GM18867 (cell line): ENCODE data around the gene ERGIC3.

Experiments used
- ATAC-seq: cut with Tn5 transposase; IDR thresholded peaks from one replicate; pipeline ENCODE4 v1.9.1; 2021; ENCODE audit warnings: mild to moderate bottlenecking, moderate library complexity; ENCODE audit not compliant: unreplicated experiment

Gene ERGIC3

DNA sequence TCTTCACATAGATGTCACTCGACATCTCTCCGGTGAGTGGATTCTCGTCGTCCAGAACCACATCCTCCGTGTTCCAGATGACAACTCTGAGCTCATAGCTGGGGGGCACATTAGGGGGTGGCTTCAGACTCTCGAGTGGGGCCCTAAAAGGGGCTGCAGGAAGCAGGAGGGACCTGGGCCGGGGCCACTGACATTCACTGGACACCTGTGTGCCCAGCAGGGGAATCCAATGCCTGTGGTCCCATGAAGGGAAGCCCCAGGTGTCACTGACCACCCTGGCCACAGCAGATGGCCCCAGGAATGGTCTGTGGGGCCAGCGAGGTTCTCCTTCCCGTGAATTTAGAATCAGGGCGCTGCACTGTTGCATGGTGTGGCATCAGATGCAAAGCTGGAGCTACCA is 18.7 kb downstream of the ERGIC3 start:
- ATAC-seq: no peak

DNA sequence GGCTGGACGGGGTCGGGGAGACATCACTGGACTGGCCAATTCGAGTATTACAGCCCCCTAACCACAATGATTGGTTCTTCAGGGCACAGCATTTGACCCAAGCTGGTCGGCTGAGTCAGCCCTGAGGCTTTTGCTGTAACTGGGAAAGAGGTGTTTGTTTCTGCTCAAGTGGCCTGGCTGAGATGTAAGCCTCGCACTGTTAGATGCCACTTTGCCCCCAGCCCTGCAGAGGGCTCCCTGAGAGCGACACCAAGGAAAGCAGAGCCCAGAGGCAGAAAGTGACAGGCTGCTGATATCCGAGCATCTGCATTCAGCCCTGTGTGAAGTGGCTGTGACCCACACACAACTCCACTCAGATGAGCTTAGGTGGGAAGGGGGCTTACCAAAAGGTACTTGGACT is 19.4 kb downstream of the ERGIC3 start:
- ATAC-seq: no peak

DNA sequence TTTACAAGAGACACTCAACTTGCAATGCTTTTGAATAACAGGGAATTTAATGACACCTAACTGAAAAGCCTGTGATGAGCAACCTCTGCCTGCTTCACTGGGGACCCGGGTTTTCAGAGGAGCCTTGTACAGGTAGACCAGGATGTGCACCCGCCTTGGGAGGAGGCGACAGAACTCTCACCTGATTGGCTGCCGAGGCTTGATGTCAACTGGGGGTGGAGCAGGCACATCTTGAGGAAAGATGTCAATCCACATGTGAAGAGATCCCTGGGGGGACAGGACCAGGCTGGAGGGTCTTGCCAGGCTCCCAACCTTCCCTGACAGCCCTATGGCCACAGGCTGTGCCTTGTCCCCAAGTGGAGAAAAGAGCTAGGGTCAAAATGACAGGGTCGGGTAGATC is 19.8 kb downstream of the ERGIC3 start:
- no peak for ATAC-seq

DNA sequence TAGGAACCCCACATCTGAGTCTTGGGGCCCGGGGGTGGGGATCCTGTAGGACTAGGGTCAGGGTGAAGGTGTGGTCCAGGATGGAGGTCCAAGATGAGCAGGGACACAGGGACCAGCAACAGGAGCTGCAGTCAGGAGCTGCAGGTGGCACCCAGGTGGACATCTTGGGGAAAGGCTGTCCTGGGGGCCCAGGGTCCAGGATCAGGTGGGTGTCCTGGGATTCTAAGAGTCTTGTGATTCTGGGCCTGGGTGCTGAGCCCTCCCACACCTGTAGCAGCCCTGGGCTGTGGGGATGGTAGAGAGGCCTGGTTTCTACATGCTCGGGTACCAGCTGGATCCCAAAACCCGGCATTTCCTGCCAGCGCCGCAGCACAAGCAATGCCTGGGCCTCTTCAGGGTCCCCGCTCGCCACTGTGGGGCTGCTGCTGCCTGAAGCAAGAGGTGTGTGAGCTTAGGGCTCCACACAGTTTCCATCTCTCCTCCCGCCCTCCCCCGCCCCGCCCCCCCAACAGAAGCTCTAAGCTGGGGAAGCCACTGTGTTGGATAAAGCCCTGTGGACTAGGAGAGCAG is 20.7 kb downstream of the ERGIC3 start:
- no peak for ATAC-seq

GRCh38 chr20:35563834-35564233 is 22.0 kb downstream of the ERGIC3 start:
- ATAC-seq: no peak

- no peak for ATAC-seq
Measured at GRCh38 chr20:35564905-35565304, 23.0 kb downstream of the ERGIC3 start.

DNA sequence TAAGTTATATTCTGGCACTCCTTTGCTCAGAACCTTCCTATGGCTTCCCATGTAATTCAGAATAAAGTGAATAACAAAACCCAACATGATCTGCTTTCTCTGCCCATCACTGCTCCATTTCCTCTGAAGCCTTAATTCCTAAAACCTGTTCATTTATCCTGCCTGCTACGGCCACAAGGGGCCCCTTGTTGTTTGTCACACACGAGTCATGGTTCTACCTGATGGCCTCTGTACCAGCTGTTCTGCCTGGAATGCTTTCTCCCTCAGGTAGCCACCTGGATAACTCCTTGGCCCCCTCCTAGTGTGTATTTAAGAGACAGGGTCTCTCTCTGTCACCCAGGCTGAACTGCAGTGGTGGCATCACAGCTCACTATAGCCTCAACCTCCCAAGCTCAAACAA is 26.8 kb downstream of the ERGIC3 start:
- no peak for ATAC-seq

GRCh38 chr20:35571555-35571954 is 29.7 kb downstream of the ERGIC3 start:
- ATAC-seq: no peak

DNA sequence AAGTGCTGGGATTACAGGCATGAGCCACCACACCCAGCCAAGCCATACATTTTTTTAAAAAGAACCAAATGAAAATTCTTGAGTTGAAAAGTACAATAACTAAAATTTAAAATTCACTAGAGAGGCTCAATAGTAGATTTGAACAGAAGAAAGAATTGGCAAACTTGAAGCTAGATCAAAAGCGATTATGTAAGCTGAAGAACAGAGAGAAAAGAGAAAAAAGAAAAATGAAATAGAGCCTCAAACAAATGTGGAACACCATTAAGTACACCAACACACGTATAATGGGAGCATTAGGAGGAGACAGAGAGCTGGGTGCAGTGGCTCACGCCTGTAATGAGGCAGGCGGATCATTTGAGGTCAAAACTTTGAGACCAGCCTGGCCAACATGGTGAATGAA is 31.0 kb downstream of the ERGIC3 start:
- no peak for ATAC-seq

GRCh38 chr20:35575958-35576357 is 34.1 kb downstream of the ERGIC3 start:
- ATAC-seq: no peak

DNA sequence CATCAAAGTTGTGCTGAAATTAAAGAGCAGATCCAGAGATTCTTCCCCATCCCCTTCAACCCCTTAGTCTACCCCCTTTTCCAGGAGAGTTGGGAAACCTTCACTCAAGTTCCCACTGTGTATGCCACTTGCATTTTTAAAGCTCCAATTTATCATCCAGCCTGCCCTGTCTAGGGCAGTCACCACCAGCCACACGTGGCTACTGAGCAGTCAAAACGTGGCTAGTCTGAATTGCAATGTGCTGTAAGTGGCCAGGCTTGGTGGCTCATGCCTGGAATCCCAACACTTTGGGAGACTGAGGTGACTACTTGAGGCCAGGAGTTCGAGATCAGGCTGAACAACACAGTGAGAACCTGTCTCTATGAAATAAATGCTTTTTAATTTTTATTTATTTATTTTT is 34.9 kb downstream of the ERGIC3 start:
- no peak for ATAC-seq

GRCh38 chr20:35578469-35578868 is 36.6 kb downstream of the ERGIC3 start:
- no peak for ATAC-seq

- ATAC-seq: no peak
Measured at GRCh38 chr20:35579196-35579595, 37.3 kb downstream of the ERGIC3 start.

DNA sequence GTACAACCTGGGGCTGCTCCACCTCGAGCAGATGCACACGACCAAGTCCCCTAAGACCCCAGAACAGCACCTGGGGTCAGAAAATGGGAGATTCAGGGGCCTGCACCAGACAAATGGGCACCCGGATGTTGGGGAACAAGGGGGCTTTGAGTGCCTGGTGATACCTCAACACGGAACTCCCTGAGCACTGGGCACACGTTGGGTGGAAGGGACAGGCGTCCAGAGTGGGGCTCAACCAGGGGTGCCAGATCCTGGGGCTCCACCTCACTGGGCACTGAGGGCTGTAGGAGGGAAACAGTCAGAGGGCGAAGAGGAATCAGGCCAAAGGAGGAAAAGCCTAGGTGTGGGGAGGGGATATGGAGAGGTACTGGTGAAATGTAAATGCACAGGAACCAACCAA is 40.3 kb downstream of the ERGIC3 start:
- ATAC-seq: no peak

DNA sequence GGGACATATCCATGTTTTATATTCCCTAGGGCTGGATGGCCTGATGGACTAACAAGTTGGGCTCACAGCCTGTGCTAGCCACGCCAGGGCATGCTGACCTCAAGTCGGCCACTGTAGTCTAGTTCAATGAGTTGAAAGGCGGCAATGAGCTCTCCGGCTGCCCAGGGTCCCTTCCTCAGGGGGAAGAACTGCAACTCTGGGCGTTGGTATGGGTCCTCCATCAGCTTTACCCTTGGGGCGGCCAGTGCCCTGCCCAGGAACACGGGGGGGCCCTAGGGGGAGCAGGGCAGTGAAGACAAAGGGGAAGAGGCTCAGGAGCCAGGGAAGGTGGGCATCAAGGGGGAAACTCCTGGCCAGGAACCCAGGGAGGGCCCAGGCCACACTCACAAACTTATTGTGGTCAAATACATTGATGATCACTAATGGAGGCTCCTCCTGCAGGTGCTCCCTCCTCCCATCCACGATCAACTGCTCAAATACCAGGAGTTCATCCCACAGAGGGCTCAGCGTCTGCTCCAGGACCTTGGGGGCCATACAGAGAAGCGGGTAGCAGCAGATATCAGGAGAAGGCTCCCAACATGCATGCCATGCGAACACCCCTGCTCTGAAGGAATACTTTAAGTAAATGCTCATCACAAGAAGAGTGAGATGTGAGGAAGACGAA is 41.0 kb downstream of the ERGIC3 start:
- no peak for ATAC-seq

DNA sequence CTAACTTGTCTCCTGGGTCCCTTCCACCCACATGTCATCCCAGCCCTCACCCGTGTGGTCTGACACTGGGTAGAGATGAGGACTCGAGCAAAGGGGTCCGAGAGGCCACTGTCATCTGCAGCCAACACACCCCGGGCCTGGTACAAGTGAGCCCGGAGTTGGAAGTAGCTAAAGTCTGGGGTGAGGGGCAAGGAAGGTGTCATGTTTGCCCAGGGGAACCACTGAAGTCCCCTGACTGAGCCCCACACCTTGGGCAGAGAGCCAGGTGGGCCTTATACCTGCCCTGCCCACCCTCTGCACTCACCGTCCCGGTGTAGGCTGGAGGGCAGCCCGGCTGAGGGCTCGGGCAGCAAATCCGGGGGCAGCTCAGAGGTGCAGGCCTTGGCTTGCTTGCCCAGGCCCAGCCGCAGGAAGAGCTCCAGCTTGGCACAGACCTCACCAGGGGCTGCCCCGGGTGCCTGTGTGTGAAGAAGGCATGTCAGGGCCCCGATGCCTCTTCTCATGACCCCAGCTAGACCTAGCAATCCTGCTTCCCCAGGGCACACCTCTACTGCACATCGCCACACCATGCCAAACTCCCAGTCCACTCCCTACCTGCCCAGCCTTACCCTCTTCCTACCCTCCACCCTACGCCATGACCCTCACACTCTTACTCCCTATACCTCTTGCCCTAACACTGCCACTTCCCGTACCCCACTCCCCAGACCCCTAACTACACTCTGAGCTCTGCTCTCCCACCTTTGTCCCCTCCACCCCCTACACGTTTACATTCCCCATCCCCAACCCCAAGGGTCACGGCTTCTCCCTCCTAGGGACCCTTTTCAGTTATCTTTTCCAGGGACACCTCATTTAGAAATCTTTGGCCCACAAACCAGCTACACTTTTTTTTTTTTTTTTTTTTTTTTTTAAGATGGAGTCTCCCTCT is 42.0 kb downstream of the ERGIC3 start:
- no peak for ATAC-seq

- no peak for ATAC-seq
Measured at GRCh38 chr20:35586751-35587425, 45.0 kb downstream of the ERGIC3 start.

- ATAC-seq: no peak
Measured at GRCh38 chr20:35587436-35587835, 45.6 kb downstream of the ERGIC3 start.

- no peak for ATAC-seq
Measured at GRCh38 chr20:35588397-35588796, 46.5 kb downstream of the ERGIC3 start.

DNA sequence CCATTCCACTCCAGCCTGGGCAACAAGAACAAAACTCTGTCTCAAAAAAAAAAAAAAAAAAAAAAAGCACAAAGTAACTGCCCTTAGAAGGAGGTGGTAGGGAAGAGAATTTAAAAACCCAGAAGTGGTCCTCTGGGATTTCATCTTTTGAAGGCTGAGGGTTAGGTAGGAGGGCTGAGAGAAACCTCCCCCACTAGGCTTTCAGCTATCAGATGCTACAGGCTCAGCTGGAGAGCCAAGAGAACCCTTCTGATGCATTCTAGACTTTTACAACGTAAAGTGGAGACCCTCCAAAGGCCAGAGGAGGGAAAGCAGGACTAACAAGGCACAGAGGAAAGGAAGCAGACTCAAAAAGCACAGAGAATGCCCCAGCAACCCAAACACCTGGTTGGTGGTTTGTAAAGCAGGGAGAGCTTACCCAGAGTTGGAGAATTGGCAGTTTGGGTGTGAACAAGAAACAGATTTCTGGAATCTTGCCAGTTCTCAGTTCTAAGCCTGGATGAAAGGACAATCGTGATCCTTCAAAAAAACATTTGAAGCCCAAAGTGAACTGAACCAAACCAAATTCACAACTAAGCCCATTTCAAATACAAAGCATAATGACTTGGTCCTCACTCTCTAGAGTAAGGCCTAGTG is 50.6 kb downstream of the ERGIC3 start:
- no peak for ATAC-seq

GRCh38 chr20:35595456-35595855 is 53.6 kb downstream of the ERGIC3 start:
- ATAC-seq: no peak
